ENCODE measurements around the gene ATP2C2. TPM values are rescaled to one million over a fixed set of nuclear protein-coding genes. Genes with fewer than 3 reads are reported as not detected.

Gene ATP2C2
- total RNA-seq, 1 experiment from 2014 or later, result 20.3 TPM

DNA sequence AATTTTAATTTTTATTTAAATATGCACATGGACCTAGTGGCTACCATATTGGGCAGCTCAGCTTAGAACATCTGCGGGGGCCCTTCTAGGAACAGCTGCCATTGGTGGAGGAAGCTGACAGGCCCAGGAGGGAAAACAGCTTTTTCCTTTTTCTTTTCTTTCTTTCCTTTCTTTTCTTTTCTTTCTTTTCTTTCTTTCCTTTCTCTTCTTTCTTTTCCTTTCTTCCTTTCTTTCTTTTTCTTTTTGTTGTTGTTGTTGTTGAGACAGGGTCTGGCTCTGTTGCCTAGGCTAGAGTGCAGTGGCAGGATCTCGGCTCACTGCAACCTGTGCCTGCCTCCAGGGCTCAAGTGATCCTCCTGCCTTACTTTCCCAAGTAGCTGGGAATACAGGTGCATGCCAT, 43.4 kb downstream of the ATP2C2 start:
- Histone ChIP-seq H3K36me3 (ENCODE audit: control insufficient read depth in 1 of 2, insufficient read depth in 2 of 2, low read length in 2 of 2) (no peaks in the 10 kb centered on the region), H3K4me1 (ENCODE audit: control insufficient read depth in 1 of 2, insufficient read depth in 2 of 2, low read length in 2 of 2) (no peaks in the 10 kb centered on the region), H2AFZ (ENCODE audit: low read depth, low read length, poor library complexity, severe bottlenecking) (no peak overlapping the region), H3K9ac (ENCODE audit: low read length) (no peak overlapping the region), H3K4me2 (ENCODE audit: low read length) (no peak overlapping the region), H3K9me2 (ENCODE audit: insufficient read depth) (no peaks in the 10 kb centered on the region), H3K4me3 (replicated peaks in 1 of 2; ENCODE audit: low read depth in 1 of 2, low read length in 2 of 2) (no peak overlapping the region), H3K27me3 (ENCODE audit: insufficient read depth, low read length) (no peaks in the 10 kb centered on the region), H4K20me1 (ENCODE audit: insufficient read depth) (no peaks in the 10 kb centered on the region), H3K27ac (ENCODE audit: low read depth, low read length) (no peak overlapping the region), H3K9me3 (ENCODE audit: control insufficient read depth in 1 of 2, insufficient read depth in 1 of 2, low read depth in 1 of 2, low read length in 2 of 2) (no peaks in the 10 kb centered on the region), H3K79me2 (ENCODE audit: insufficient read depth, low read length) (no peaks in the 10 kb centered on the region)
- ATAC-seq (no peak), DNase-seq (ENCODE audit: low read depth, low spot score) (no peak)
- BruUV-seq (replicated peaks), result no TSS peak
- intact Hi-C loops (cut with micrococcal nuclease), result no loop called here
- no peak for TF ChIP-seq EGR1 (IDR thresholded peaks at IDR 0.05; ENCODE audit: low read depth)
- no peak for TF ChIP-seq SP1 (IDR thresholded peaks at IDR 0.05; ENCODE audit: low read depth)
- no peak for TF ChIP-seq ZFX (IDR thresholded peaks at IDR 0.05)
- TF ChIP-seq, protein P1, sequence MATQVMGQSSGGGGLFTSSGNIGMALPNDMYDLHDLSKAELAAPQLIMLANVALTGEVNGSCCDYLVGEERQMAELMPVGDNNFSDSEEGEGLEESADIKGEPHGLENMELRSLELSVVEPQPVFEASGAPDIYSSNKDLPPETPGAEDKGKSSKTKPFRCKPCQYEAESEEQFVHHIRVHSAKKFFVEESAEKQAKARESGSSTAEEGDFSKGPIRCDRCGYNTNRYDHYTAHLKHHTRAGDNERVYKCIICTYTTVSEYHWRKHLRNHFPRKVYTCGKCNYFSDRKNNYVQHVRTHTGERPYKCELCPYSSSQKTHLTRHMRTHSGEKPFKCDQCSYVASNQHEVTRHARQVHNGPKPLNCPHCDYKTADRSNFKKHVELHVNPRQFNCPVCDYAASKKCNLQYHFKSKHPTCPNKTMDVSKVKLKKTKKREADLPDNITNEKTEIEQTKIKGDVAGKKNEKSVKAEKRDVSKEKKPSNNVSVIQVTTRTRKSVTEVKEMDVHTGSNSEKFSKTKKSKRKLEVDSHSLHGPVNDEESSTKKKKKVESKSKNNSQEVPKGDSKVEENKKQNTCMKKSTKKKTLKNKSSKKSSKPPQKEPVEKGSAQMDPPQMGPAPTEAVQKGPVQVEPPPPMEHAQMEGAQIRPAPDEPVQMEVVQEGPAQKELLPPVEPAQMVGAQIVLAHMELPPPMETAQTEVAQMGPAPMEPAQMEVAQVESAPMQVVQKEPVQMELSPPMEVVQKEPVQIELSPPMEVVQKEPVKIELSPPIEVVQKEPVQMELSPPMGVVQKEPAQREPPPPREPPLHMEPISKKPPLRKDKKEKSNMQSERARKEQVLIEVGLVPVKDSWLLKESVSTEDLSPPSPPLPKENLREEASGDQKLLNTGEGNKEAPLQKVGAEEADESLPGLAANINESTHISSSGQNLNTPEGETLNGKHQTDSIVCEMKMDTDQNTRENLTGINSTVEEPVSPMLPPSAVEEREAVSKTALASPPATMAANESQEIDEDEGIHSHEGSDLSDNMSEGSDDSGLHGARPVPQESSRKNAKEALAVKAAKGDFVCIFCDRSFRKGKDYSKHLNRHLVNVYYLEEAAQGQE (IDR thresholded peaks at IDR 0.05; ENCODE audit: low read depth), result no peak
- no peak for TF ChIP-seq YY1 (IDR thresholded peaks at IDR 0.05; ENCODE audit: extremely low read depth, insufficient replicate concordance, low read depth, low read length)
- no peak for TF ChIP-seq EZH2 (IDR thresholded peaks at IDR 0.05)
- TF ChIP-seq, protein P2, sequence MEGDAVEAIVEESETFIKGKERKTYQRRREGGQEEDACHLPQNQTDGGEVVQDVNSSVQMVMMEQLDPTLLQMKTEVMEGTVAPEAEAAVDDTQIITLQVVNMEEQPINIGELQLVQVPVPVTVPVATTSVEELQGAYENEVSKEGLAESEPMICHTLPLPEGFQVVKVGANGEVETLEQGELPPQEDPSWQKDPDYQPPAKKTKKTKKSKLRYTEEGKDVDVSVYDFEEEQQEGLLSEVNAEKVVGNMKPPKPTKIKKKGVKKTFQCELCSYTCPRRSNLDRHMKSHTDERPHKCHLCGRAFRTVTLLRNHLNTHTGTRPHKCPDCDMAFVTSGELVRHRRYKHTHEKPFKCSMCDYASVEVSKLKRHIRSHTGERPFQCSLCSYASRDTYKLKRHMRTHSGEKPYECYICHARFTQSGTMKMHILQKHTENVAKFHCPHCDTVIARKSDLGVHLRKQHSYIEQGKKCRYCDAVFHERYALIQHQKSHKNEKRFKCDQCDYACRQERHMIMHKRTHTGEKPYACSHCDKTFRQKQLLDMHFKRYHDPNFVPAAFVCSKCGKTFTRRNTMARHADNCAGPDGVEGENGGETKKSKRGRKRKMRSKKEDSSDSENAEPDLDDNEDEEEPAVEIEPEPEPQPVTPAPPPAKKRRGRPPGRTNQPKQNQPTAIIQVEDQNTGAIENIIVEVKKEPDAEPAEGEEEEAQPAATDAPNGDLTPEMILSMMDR (IDR thresholded peaks at IDR 0.05 in 2 of 3, conservative IDR thresholded peaks at IDR 0.05 in 1 of 3; ENCODE audit: borderline replicate concordance in 1 of 3, insufficient read depth in 1 of 3, low read depth in 2 of 3, low read length in 2 of 3), result no peak
- TF ChIP-seq, protein P3, sequence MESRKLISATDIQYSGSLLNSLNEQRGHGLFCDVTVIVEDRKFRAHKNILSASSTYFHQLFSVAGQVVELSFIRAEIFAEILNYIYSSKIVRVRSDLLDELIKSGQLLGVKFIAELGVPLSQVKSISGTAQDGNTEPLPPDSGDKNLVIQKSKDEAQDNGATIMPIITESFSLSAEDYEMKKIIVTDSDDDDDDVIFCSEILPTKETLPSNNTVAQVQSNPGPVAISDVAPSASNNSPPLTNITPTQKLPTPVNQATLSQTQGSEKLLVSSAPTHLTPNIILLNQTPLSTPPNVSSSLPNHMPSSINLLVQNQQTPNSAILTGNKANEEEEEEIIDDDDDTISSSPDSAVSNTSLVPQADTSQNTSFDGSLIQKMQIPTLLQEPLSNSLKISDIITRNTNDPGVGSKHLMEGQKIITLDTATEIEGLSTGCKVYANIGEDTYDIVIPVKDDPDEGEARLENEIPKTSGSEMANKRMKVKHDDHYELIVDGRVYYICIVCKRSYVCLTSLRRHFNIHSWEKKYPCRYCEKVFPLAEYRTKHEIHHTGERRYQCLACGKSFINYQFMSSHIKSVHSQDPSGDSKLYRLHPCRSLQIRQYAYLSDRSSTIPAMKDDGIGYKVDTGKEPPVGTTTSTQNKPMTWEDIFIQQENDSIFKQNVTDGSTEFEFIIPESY (IDR thresholded peaks at IDR 0.05; ENCODE audit: extremely low read depth, insufficient replicate concordance, low read length), result no peak
- TF ChIP-seq, protein P4, sequence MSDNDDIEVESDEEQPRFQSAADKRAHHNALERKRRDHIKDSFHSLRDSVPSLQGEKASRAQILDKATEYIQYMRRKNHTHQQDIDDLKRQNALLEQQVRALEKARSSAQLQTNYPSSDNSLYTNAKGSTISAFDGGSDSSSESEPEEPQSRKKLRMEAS (IDR thresholded peaks at IDR 0.05), result no peak
- no peak for TF ChIP-seq JUND (IDR thresholded peaks at IDR 0.05)
- no peak for TF ChIP-seq CEBPB (IDR thresholded peaks at IDR 0.05; ENCODE audit: low read depth)
- TF ChIP-seq TCF7L2 (IDR thresholded peaks at IDR 0.05; ENCODE audit: borderline replicate concordance, extremely low read depth, insufficient read depth, insufficient read length), result no peak
- RAD21 ChIA-PET (ENCODE audit: low non-redundant PET in 1 of 2, low total read pairs in 2 of 2, uncharacterized antibody in 2 of 2, unreplicated experiment in 2 of 2), result no interaction called here
- CTCF ChIA-PET, result no interaction called here
- POLR2A ChIA-PET, result no interaction called here

Data from HCT116 (cell line).